Measurements from ENCODE around the gene LCLAT1. TPM values are rescaled to one million over a fixed set of nuclear protein-coding genes. Genes with fewer than 3 reads are reported as not detected.
"Not testable (repeated sequence)": the region's sequence is repeated elsewhere in the genome, so short reads cannot be mapped to it uniquely, and the experiment has no call there.

LCLAT1 gene
- polyA plus RNA-seq, 1 donor (not counting 4 experiments of a cell fraction or from before 2014, with no cell fraction given), result 17.1 TPM

GRCh38 chr2:30465171-30465545, 18.1 kb downstream of the LCLAT1 start:
- FAIRE-seq, result no peak
- H2AFZ ChIP-seq (ENCODE audit: control insufficient read depth, low read length), result no peak overlapping the region

GRCh38 chr2:30466216-30466615, 19.2 kb downstream of the LCLAT1 start:
- no peak overlapping the region for H3K27ac ChIP-seq (ENCODE audit: control insufficient read depth, insufficient read depth, low read length)
- no peaks in the 10 kb centered on the region for H3K9me3 ChIP-seq (ENCODE audit: control insufficient read depth, low read depth, low read length)
- H3K79me2 ChIP-seq (ENCODE audit: control insufficient read depth, insufficient read depth, low read length), result peaks cover 20% of the 10 kb centered on the region
- FAIRE-seq, result no peak
- no peak for DNase-seq (ENCODE audit: low read depth, low spot score)
- no peaks in the 10 kb centered on the region for H3K36me3 ChIP-seq (ENCODE audit: control insufficient read depth in 2 of 2, extremely low read depth in 1 of 2, insufficient read depth in 2 of 2, low read length in 2 of 2)
- H3K4me2 ChIP-seq (ENCODE audit: control insufficient read depth, extremely low read depth, insufficient read depth, low read depth, low read length), result no peak overlapping the region
- no peak overlapping the region for H3K9ac ChIP-seq (ENCODE audit: control insufficient read depth, extremely low read depth, insufficient read depth, low read length)
- TF ChIP-seq, protein P1, sequence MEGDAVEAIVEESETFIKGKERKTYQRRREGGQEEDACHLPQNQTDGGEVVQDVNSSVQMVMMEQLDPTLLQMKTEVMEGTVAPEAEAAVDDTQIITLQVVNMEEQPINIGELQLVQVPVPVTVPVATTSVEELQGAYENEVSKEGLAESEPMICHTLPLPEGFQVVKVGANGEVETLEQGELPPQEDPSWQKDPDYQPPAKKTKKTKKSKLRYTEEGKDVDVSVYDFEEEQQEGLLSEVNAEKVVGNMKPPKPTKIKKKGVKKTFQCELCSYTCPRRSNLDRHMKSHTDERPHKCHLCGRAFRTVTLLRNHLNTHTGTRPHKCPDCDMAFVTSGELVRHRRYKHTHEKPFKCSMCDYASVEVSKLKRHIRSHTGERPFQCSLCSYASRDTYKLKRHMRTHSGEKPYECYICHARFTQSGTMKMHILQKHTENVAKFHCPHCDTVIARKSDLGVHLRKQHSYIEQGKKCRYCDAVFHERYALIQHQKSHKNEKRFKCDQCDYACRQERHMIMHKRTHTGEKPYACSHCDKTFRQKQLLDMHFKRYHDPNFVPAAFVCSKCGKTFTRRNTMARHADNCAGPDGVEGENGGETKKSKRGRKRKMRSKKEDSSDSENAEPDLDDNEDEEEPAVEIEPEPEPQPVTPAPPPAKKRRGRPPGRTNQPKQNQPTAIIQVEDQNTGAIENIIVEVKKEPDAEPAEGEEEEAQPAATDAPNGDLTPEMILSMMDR (optimal IDR thresholded peaks at IDR 0.05 in 1 of 3, IDR thresholded peaks at IDR 0.05 in 1 of 3, conservative IDR thresholded peaks at IDR 0.05 in 1 of 3; ENCODE audit: extremely low read depth in 1 of 3, insufficient read depth in 2 of 3, low read length in 3 of 3), result no peak
- TF ChIP-seq EZH2 (IDR thresholded peaks at IDR 0.05; ENCODE audit: low read length), result no peak
- H3K9me1 ChIP-seq (ENCODE audit: control insufficient read depth, extremely low read depth, insufficient read depth, low read length), result no peaks in the 10 kb centered on the region
- no peak overlapping the region for H3K4me3 ChIP-seq (ENCODE audit: control insufficient read depth in 2 of 3, extremely low read depth in 1 of 3, insufficient read depth in 2 of 3, low read depth in 1 of 3, low read length in 3 of 3)
- H3K27me3 ChIP-seq (ENCODE audit: control insufficient read depth, extremely low read depth, insufficient read depth, low read length), result no peaks in the 10 kb centered on the region
- no peaks in the 10 kb centered on the region for H3K4me1 ChIP-seq (ENCODE audit: control insufficient read depth, extremely low read depth, insufficient read depth, low read length)
- no peaks in the 10 kb centered on the region for H4K20me1 ChIP-seq (ENCODE audit: control insufficient read depth, extremely low read depth, insufficient read depth, low read length)
- dilution Hi-C loops (cut with MboI; ENCODE audit: extremely low pct_ligation_motif_present, low sequenced_read_pairs), result no loop called here
- no peak overlapping the region for H2AFZ ChIP-seq (ENCODE audit: control insufficient read depth, low read length)

More at GRCh38 chr2:30465171-30465545, 18.1 kb downstream of the LCLAT1 start:
- dilution Hi-C loops (cut with MboI; ENCODE audit: extremely low pct_ligation_motif_present, low sequenced_read_pairs), result no loop called here
- no peak for DNase-seq (ENCODE audit: low read depth, low spot score)
- Histone ChIP-seq H3K4me2 (ENCODE audit: control insufficient read depth, extremely low read depth, insufficient read depth, low read depth, low read length) (no peak overlapping the region), H3K27me3 (ENCODE audit: control insufficient read depth, extremely low read depth, insufficient read depth, low read length) (no peaks in the 10 kb centered on the region), H3K4me1 (ENCODE audit: control insufficient read depth, extremely low read depth, insufficient read depth, low read length) (no peaks in the 10 kb centered on the region), H3K9ac (ENCODE audit: control insufficient read depth, extremely low read depth, insufficient read depth, low read length) (no peak overlapping the region), H3K9me3 (ENCODE audit: control insufficient read depth, low read depth, low read length) (no peaks in the 10 kb centered on the region), H3K27ac (ENCODE audit: control insufficient read depth, insufficient read depth, low read length) (no peak overlapping the region), H3K9me1 (ENCODE audit: control insufficient read depth, extremely low read depth, insufficient read depth, low read length) (no peaks in the 10 kb centered on the region), H3K79me2 (ENCODE audit: control insufficient read depth, insufficient read depth, low read length) (peaks cover 19% of the 10 kb centered on the region), H3K36me3 (ENCODE audit: control insufficient read depth in 2 of 2, extremely low read depth in 1 of 2, insufficient read depth in 2 of 2, low read length in 2 of 2) (no peaks in the 10 kb centered on the region), H4K20me1 (ENCODE audit: control insufficient read depth, extremely low read depth, insufficient read depth, low read length) (no peaks in the 10 kb centered on the region), H3K4me3 (ENCODE audit: control insufficient read depth in 2 of 3, extremely low read depth in 1 of 3, insufficient read depth in 2 of 3, low read depth in 1 of 3, low read length in 3 of 3) (no peak overlapping the region)
- TF ChIP-seq, protein P1 (optimal IDR thresholded peaks at IDR 0.05 in 1 of 3, IDR thresholded peaks at IDR 0.05 in 1 of 3, conservative IDR thresholded peaks at IDR 0.05 in 1 of 3; ENCODE audit: extremely low read depth in 1 of 3, insufficient read depth in 2 of 3, low read length in 3 of 3), result no peak
- TF ChIP-seq EZH2 (IDR thresholded peaks at IDR 0.05; ENCODE audit: low read length), result no peak

- H3K36me3 ChIP-seq (ENCODE audit: control insufficient read depth in 2 of 2, extremely low read depth in 1 of 2, insufficient read depth in 2 of 2, low read length in 2 of 2); DNase-seq (ENCODE audit: low read depth, low spot score); H3K27ac ChIP-seq (ENCODE audit: control insufficient read depth, insufficient read depth, low read length); H3K27me3 ChIP-seq (ENCODE audit: control insufficient read depth, extremely low read depth, insufficient read depth, low read length); H3K4me3 ChIP-seq (ENCODE audit: control insufficient read depth in 2 of 3, extremely low read depth in 1 of 3, insufficient read depth in 2 of 3, low read depth in 1 of 3, low read length in 3 of 3); H3K9me3 ChIP-seq (ENCODE audit: control insufficient read depth, low read depth, low read length); FAIRE-seq; H3K4me1 ChIP-seq (ENCODE audit: control insufficient read depth, extremely low read depth, insufficient read depth, low read length); H3K9ac ChIP-seq (ENCODE audit: control insufficient read depth, extremely low read depth, insufficient read depth, low read length); H4K20me1 ChIP-seq (ENCODE audit: control insufficient read depth, extremely low read depth, insufficient read depth, low read length); H3K4me2 ChIP-seq (ENCODE audit: control insufficient read depth, extremely low read depth, insufficient read depth, low read depth, low read length); H3K9me1 ChIP-seq (ENCODE audit: control insufficient read depth, extremely low read depth, insufficient read depth, low read length); H2AFZ ChIP-seq (ENCODE audit: control insufficient read depth, low read length); dilution Hi-C loops (cut with MboI; ENCODE audit: extremely low pct_ligation_motif_present, low sequenced_read_pairs): not testable (repeated sequence)
- H3K79me2 ChIP-seq (ENCODE audit: control insufficient read depth, insufficient read depth, low read length), result peaks cover 19% of the 10 kb centered on the region
These were observed 20.2 kb downstream of the LCLAT1 start for GRCh38 chr2:30467062-30467826.
